Mucosa of gallbladder (tissue), 1 donor: ENCODE results near the gene ARHGAP21. TPM values are rescaled to one million over a fixed set of nuclear protein-coding genes. Genes with fewer than 3 reads are reported as not detected.
"Not testable (repeated sequence)": the region's sequence is repeated elsewhere in the genome, so short reads cannot be mapped to it uniquely, and the experiment has no call there.

Experiments used
- DNase-seq: peaks from one replicate; pipeline ENCODE4 v3.0.0-alpha.2; 2020; ENCODE audit warnings: low spot score
- total RNA-seq: library from RNA; stranded (reverse); gene quantifications from one replicate; pipeline ENCODE4 v1.2.1, GENCODE V29; 2021
- donor health status: DM: no; HTN: no; CAD: no.

Gene ARHGAP21
- total RNA-seq = 94.3 TPM

DNA sequence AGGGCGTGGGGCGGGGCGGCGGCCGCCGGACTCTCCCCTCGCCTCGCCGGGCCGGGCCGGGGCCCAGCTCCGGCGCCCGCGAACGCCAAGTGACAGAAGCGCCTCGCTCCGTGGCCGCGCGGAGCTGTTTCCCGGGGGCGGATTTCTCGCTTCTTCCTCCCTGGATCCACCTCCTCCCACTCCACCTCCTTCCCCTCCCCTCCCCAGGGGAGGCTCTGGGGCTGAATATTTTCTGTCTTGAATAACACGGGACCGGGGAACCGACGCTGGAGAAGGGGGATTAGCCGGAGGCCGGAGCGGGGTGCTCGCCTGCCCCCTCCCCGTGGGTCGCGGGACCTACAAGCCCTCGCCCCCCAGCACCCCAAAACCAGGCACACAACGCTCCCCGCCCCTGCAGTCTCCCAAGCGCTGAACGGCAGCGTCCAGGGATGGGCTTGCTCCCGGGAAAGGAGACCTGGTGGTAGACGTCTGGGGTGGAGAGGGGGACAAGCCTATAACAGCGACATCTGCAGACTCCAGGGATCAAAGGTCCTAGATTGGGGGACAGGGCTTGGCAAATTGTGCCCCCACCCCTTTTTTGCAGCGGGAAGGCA, at the start of gene ARHGAP21:
Gene ARHGAP21, minus strand, starts transcription at position 100 of the 593 bp plus-strand sequence. CDS start 1,988 bp downstream, outside the sequence.
- DNase-seq = peak; percentile 71

DNA sequence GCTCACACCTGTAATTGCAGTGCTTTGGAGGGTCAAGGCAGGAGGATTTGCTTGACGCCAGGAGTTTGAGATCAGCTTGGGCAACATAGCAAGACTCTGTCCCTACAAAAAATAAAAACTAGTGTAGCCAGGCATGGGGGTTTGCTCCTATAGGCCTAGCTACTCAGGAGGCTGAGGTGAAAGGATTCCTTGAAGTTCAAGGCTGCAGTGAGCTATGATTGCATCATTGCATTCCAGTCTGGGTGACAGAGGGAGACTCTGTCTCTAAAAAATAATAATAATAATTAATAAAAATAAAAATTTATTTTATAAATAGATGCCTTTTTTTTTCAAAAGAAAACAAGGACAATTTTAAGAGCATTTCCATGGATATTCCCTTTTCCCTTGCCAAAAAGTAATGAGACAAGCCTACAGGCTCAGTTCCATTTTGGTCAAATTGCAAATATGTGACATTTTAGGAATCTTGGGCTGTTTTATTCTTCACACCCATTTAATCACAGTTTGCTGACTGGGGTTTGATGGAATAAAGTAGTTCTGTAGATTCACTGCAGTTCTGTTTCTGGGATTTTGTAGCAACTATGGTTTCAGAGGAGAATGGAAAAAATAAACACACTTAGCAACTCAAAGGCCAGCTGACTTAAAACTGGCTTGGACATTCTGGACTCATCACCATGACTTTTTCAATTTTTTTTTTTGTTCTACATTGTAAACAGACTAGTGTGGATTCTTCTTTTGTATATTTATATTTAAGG, 48.4 kb upstream of the ARHGAP21 start:
- no peak for DNase-seq

DNA sequence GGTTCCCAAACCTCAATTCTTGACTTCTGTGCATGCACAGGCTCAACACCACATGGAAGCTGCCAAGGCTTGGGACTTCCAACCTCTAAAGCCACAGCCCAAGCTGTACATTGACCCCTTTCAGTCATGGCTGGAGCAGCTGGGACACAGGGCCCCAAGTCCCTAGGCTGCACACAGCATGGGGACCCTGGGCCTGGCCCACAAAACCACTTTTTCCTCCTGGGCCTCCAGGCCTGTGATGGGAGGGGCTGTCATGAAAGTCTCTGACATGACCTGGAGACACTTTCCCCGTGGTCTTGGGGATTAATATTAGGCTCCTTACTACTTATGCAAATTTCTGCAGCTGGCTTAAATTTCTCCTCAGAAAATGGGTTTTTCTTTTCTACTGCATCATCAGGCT, 41.3 kb upstream of the ARHGAP21 start:
- DNase-seq = not testable (repeated sequence)

DNA sequence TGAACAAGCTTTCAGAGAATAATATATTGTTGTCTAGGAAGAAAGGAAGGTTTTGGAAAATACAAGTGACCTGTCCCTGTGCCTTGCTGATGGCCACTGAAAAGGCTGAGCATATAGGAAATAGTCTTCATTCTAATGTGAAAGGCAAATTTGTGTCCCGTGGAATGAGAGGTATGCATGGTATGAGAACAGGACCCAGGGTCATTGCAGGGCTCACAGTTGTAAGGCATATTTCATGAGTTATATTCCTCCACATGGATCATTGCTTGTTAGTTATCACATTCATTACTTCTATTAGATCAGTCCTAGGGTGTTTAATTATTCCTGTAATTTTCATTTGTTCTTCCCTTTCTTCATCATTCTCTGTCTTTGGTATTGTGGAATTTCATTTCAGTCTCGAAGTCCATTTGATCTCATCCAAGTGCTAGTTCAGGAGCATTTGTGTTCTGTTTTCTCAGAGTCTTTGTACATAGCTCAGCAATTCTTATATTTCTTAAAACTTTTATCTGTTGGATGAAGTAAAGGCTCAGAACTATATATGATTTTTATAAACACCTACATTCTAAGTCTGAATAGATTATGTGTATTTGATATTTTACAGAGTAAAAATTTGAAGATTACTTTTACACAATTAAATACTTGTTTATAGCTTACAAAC, 39.4 kb upstream of the ARHGAP21 start:
- DNase-seq = no peak

DNA sequence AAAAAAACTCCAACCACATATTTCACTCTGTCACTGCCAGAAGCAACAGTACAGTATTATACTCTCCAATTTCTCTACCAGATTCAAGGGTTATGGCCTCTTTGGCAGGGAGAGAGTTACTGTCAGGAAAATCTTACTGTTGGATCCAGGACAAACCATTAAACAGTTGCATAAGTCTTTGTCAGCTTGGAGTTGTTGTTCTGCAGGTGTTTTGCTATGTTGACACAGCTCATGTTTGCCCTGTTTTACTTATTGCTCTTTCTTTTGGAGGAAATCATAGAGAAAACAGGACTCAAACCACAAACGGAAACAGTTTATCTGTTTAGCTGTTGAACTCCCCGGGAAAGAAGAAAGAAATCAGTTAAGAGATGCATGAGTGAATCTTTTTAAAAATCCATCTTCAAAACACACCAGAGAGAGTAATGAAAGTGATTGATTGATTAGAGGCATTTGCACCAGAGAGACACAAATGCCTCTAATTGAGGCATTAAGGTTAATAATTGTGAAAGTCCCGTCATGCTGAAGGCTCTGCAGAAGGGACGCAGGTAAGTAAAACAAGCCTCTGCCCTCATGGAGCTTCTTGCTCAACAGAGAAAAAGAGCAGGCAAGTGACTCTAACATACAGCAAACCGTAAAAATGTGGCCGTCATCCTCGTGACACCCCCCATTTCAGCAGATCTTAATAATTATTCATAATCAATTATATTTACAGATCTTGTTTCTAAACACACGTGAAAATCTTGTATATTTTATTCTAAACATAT, 38.7 kb upstream of the ARHGAP21 start:
- DNase-seq = no peak

DNA sequence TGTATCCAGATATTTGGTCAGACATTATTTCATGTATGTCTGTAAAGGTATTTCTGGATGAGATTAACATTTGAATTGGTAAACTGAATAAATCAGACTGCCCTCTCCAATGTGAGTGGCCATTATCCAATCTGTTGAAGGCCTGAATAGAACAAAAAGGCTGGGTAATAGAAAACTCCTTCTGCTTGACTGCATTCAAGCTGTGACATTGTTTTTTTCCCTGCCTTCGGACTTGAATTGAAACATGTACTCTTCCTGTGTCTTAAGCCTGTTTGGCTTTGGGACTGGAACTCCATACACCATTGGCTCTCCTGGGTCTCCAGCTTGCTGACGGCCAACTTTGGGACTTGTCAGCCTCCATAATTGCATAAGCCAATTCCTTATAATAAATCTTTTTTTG, 36.0 kb upstream of the ARHGAP21 start:
- DNase-seq = no peak

DNA sequence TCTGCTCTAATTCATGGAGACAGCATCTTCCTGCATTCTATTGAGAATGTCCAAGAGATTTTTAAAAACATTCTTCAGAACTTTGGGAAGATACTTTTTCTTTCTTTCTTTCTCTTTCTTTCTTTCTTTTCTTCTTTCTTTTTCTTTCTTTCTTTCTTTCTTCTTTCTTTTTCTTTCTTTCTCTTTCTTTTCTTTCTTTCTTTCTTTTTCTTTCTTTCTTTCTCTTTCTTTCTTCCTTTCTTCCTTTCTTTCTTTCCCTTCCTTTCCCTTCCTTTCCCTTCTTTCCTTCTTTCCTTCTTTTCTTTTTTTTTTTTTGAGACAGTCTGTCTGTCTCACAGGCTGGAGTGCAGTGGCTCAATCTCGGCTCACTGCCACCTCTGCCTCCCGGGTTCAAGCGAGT, 34.6 kb upstream of the ARHGAP21 start:
- not testable (repeated sequence) for DNase-seq

DNA sequence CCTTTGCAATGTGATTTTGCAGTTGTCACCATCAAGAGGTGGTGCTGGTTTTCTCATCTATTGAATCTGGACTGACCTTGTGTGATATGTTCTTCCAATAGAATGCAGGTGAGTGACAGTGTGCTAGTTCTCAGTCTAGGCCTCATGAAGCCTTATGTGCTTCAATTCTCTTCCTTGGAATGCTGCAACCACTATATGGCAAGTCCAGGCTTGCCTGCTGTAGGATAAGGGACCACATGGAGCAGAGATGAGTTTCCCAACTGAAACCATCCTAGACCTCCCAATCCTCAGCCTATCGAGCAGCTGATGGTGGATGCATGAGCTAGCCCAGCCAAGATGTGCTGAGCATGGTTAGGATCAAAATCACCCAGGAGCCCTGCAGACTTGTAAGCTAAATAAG, 32.6 kb upstream of the ARHGAP21 start:
- no peak for DNase-seq

DNA sequence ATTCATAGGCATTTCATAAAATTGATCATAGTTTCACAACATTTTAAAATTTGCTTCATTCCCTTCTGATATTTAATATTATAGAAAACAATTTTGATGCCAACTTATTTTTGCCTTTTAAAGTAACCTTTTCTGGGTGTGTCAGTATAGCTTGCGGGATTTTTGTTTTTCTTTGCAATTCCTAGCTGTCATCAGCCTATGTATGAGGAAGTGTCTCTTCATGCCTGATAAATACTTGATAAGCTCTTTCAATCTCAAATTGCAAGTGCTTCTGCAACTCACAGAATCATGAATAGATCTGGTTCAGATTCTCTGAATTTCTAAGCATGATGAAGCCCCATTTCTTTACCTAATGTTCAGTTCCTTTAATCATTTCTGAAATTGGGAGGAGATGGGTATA, 28.0 kb upstream of the ARHGAP21 start:
- DNase-seq = no peak

DNA sequence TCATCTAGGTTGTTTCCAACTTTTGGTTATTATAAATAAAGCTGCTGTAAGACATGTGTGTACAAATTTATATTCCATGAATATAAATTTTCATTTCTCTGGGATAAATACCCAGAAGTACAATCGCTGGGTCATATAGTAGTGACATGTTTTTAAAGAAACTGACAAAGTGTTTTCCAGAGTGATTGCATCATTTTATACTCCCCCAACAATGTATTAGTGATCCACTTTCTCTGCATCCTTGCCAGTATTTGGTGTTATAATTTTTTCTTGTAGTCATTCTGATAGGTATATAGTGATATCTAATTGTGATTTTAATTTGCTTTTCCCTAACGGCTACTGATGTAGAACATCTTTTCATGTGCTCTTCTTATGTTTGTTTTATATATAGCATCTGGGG, 27.0 kb upstream of the ARHGAP21 start:
- no peak for DNase-seq

DNA sequence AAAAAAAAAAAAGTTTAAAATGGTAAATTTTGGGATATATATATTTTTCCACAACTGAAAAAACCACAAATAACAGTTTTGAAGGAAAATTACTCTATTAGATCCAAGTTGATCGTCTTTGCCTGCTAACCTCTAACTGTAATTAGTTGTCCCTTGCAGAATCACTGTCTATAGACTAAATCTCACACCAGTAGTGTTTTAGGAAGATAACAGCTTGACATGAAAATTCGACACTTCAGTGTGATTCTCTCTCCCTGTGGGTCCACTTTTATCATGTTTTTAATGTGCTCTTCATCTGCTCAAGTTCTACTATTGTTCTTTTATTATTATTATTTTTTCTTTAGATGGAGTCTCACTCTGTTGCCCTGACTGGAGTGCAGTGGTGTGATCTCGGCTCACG, 24.5 kb upstream of the ARHGAP21 start:
- no peak for DNase-seq

DNA sequence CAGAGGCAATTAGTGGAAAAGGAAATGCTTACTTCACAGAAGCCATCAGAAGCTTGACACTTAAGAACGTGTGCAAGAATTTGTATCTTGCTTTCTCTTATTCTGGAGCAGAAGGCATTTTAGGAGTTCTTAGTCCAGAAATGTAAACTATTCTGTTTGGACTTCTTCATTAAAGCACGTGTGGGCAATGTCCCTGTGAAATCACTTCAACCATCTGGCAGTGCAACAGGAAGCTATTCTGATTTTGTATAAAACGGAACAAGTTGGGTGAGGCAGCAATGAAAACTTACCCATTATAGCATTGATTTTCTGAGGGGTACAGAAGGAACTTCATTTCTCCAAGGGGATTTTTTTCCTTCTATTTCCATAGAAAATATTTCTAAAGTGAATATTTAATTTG, 21.3 kb upstream of the ARHGAP21 start:
- no peak for DNase-seq

DNA sequence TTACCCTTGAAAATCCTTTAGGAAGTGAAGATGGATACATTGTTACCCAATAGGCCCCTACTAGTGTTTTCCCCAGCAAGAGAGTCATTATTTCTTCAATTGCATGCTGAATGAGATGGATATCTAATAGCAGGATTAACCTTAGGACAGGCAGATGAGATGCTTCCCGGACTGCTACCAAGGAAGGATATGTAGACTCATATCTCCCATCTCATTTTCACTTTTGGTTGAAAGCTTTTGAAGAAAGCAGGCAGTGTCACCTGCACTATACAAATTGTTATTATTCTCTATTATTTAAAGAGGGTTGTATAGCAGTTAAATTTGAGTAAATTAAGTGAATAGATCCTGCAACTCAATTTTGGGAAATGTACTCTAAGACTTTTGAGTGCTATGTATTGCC, 17.0 kb upstream of the ARHGAP21 start:
- DNase-seq = no peak

DNA sequence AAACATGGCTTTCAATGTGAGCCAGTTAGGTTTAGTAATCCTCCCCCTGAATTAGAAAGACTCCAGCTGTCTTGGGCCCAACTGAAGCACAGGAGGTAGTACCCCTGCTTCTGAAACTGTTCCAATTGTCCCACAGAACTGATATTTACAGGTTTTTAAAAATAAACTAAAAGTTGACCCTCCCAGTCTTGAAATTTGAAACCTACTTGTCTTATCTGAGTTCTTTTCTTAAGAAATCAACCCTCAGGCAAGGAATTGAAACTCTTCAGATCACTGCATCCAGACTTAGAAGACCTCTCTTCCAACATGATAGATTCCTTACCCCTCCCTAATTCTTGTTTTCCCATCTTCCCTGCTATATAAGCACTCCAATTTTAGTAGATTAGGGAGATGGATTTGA, 13.3 kb upstream of the ARHGAP21 start:
- no peak for DNase-seq

DNA sequence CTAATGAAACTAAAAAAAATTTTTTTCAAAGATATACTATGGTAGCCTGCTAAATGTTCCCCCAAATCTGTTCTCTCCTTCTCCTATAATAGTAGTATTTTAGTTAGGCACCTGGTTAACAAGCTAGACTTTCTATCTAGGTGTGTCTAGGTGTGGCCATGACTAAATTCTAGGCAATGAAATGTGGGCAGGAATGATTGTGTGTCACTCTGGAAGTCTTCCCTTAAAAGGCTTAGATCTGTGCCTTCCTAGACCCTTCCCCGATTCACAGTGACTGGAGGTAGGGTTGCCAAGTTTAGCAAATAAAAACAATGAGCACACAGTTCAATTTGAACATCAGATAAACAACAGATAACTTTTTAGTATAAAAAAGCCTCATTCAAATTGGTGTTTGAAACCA, 8.3 kb upstream of the ARHGAP21 start:
- no peak for DNase-seq

DNA sequence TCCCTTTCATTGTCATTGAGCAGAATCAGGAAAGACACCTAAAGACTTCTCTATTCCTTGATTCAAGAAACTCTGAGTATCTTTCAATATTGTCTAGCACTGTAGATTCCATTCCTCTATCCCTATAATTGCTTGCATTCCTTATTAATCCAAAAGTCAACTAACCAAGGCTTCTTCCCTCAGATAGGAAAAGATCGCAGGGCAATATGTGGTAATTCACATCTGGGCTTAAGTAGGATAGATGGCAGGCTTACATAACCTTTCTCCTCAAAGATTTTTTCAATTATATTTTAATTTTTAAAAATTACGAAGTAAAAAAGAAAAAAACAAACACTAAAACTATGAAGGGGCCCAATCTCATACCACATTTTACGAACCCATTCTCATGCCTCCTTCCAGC, 7.1 kb upstream of the ARHGAP21 start:
- DNase-seq = no peak

DNA sequence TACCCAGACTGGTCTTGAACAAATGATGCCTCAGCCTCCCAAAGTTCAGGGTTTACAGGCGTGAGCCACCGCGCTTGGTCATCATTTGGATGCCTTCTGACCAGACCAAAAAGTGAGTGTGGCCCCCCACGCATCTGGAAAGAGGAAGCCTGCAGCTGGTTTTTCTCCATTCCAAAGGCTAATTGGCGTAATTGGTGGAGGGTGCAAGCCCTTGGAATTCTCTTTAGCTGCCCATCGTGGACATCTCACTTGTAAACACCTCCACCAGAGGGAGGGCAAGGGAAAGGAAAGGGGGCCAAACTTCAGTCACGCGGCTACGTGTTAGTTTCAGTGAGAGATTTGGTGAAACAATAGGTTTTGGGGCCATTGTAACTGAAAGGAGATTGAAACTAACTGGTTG, 4.1 kb upstream of the ARHGAP21 start:
- DNase-seq = no peak

DNA sequence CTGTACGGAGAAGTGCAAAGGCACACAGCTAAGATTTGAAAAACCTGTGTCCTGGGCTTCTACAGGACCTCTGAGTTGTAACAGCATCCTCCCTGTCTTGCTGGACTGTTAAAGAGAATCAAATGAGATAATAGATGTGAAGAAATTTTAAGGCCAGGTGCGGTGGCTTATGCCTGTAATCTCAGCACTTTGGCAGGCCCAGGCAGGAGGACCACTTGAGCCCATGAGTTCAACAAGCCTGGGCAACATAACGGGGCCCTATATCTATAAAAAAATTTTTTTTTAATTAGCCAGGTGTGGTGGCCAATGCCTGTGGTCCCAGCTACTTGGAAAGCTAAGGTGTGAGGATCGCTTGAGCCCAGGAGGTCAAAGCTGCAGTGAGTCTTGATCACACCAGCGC, 2.9 kb upstream of the ARHGAP21 start:
- DNase-seq = no peak

DNA sequence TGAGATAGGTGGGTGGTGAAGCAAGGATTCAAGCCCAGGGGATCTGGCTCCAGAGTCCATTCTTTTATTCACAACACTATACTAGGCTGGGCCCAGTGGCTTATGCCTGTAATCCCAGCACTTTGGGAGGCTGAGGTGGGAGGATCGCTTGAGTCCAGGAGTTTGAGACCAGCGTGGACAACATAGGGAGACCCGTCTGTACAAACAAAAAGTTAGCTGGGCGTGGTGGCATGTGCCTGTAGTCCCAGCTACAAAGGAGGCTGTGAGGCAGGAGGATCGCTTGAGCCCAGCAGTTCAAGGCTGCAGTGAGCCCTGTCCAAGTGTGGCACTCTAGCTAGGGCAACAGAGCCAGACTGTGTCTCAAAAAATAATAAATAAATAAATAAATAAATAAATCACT, 2.3 kb upstream of the ARHGAP21 start:
- not testable (repeated sequence) for DNase-seq

DNA sequence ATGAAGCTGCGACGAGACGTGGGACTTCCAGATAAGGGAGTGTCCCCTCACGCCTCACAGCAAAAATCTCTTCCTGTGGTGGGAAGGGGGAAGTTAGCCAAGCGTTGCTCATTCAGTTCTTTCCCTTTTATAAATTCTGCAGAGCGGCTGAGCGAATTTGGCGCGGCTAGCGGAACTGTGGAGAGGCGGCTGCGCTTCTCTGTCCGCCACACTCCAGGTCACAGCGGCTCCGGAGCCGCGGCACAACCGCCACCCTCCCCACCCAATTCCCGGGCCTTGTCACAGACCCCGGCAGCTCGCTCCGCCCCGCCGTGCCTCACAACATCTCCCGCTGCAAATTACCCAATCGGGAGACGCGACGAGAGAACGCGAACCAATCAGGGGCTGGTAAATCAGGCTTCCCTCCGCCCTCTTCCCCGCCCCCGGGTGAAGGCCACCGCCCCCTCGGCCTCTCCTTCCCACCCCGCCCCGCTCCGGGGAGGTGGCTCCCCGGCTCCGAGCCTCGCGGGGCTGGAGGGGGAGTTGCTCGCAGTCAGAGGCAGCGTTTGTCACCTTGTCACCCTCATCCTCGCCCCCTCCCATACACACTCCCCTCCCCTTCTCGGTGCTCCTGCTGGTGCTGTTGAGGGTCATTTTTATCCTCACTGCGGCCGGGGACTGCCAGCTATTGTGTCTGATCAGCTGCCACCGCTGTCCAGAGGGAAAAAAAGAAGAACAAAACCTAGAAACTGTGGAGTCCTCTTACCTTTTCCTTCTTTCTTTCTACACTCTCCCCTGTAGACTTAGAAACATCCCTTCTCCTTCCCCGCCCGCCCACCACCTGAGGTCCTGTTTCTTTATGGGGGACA, 918 bp upstream of the ARHGAP21 start:
- DNase-seq = peak; percentile 98

DNA sequence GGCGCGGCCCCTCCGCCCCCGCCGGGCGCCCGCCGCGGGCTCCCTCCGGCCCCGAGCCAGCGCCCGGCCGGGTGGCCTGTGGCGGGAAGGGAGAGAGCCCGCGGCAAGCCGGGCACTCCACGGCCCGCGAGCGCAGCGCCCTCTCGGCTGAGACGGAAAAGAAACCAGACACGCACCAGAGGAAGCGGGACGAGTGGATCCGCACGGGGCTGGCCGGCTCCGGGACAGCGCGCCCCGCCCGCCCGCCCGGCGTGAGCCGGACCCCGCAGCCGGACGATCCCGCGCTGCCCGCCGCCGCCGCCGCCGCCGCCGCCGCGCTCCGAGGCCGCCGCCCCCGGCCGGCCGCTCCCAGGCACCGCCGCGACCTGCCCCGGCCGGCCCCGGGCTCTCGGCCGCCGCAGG, 300 bp downstream of the ARHGAP21 start:
- DNase-seq = peak; percentile 16
